ENCODE data around the gene BIRC2. TPM values are rescaled to one million over a fixed set of nuclear protein-coding genes. Genes with fewer than 3 reads are reported as not detected.

Gene BIRC2
- total RNA-seq, 1 experiment from 2014 or later, result 107 TPM

GRCh38 chr11:102414559-102414958, 67.5 kb downstream of the BIRC2 start:
- no peak overlapping the region for H3K4me3 ChIP-seq (ENCODE audit: low read length)
- no peaks in the 10 kb centered on the region for H3K27me3 ChIP-seq (ENCODE audit: low read length)
- H3K79me2 ChIP-seq (ENCODE audit: low read length), result peaks cover 100% of the 10 kb centered on the region
- H3K27ac ChIP-seq (ENCODE audit: low read length), result peak overlapping the region; percentile 17
- H3K9me2 ChIP-seq (replicated peaks; ENCODE audit: insufficient read depth, low read length), result no peaks in the 10 kb centered on the region
- H3K9me3 ChIP-seq (ENCODE audit: low read length), result no peaks in the 10 kb centered on the region
- H3K4me2 ChIP-seq (ENCODE audit: low read depth, low read length, poor library complexity, severe bottlenecking), result no peak overlapping the region
- H3K36me3 ChIP-seq (ENCODE audit: insufficient read depth, low read length), result peaks cover 17% of the 10 kb centered on the region
- H3K4me1 ChIP-seq (ENCODE audit: low read length), result peaks cover 54% of the 10 kb centered on the region
- DNase-seq, result no peak
- no peak overlapping the region for H2AFZ ChIP-seq (ENCODE audit: low read length)
- H4K20me1 ChIP-seq (ENCODE audit: insufficient read depth, low read depth, low read length), result peaks cover 46% of the 10 kb centered on the region
- no peak overlapping the region for H3K9ac ChIP-seq (ENCODE audit: low read length)

- Histone ChIP-seq H3K27me3 (ENCODE audit: low read length) (no peaks in the 10 kb centered on the region), H3K9ac (ENCODE audit: low read length) (no peak overlapping the region), H3K36me3 (ENCODE audit: insufficient read depth, low read length) (peaks cover 10% of the 10 kb centered on the region), H3K4me2 (ENCODE audit: low read depth, low read length, poor library complexity, severe bottlenecking) (no peak overlapping the region), H2AFZ (ENCODE audit: low read length) (no peak overlapping the region), H3K4me1 (ENCODE audit: low read length) (peaks cover 62% of the 10 kb centered on the region), H3K27ac (ENCODE audit: low read length) (no peak overlapping the region), H3K79me2 (ENCODE audit: low read length) (peaks cover 100% of the 10 kb centered on the region), H3K9me2 (replicated peaks; ENCODE audit: insufficient read depth, low read length) (no peaks in the 10 kb centered on the region), H4K20me1 (ENCODE audit: insufficient read depth, low read depth, low read length) (peaks cover 54% of the 10 kb centered on the region), H3K9me3 (ENCODE audit: low read length) (no peaks in the 10 kb centered on the region), H3K4me3 (ENCODE audit: low read length) (no peak overlapping the region)
- no peak for DNase-seq
These were observed 68.4 kb downstream of the BIRC2 start for GRCh38 chr11:102415304-102415916.

DNA sequence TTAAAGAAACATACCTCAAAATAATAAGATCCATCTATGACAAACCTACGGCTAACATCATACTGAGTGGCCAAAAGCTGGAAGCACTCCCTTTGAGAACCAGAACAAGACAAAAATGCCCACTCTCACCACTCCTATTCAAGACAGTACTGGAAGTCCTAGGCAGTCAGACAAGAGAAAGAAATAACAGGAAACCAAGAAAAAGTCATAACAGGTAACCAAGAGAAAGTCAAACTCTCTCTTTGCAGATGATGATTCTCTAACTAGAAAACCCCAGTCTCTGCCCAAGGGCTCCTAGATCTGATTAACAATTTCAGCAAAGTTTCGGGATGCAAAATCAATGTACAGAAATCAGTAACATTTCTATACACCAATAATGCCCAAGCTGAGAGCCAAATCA, 70.0 kb downstream of the BIRC2 start:
- Histone ChIP-seq H4K20me1 (ENCODE audit: insufficient read depth, low read depth, low read length) (peaks cover 67% of the 10 kb centered on the region), H3K4me3 (ENCODE audit: low read length) (0 out of 2 replicates have a peak overlapping the region, but pooled peaks have one; percentile 0), H3K27me3 (ENCODE audit: low read length) (no peaks in the 10 kb centered on the region), H3K27ac (ENCODE audit: low read length) (peak overlapping the region; percentile 41), H3K79me2 (ENCODE audit: low read length) (peaks cover 100% of the 10 kb centered on the region), H2AFZ (ENCODE audit: low read length) (no peak overlapping the region), H3K9me3 (ENCODE audit: low read length) (no peaks in the 10 kb centered on the region), H3K4me1 (ENCODE audit: low read length) (peaks cover 78% of the 10 kb centered on the region), H3K36me3 (ENCODE audit: insufficient read depth, low read length) (peaks cover 8% of the 10 kb centered on the region), H3K4me2 (ENCODE audit: low read depth, low read length, poor library complexity, severe bottlenecking) (peak overlapping the region; percentile 29), H3K9me2 (replicated peaks; ENCODE audit: insufficient read depth, low read length) (no peaks in the 10 kb centered on the region), H3K9ac (ENCODE audit: low read length) (no peak overlapping the region)
- peak; percentile 58 for DNase-seq

DNA sequence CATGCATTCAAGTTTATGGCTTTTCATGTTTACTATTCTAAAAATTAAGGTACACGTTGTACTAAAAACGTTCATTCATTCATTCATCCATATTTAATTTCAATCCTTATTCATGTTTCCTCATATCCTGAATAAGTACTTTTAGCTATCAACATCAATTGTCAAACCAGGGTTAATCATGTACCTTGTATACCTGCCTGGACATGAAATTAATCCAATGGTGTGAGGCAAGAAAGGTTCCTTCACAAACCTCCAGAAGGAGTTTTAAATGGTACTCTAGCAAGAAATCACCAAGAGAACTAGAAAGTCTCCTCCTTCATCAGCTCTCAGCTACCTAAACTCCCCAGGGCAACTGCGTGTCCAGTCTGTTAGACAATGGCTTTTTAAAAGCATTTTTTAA, 72.2 kb downstream of the BIRC2 start:
- no peak overlapping the region for H3K9ac ChIP-seq (ENCODE audit: low read length)
- H3K27me3 ChIP-seq (ENCODE audit: low read length), result no peaks in the 10 kb centered on the region
- H3K9me3 ChIP-seq (ENCODE audit: low read length), result no peaks in the 10 kb centered on the region
- H3K4me1 ChIP-seq (ENCODE audit: low read length), result peaks cover 87% of the 10 kb centered on the region
- no peak overlapping the region for H3K4me2 ChIP-seq (ENCODE audit: low read depth, low read length, poor library complexity, severe bottlenecking)
- H2AFZ ChIP-seq (ENCODE audit: low read length), result no peak overlapping the region
- H3K27ac ChIP-seq (ENCODE audit: low read length), result peak overlapping the region; percentile 55; the same call in 1 of the 2 replicates
- peaks cover 100% of the 10 kb centered on the region for H3K79me2 ChIP-seq (ENCODE audit: low read length)
- H4K20me1 ChIP-seq (ENCODE audit: insufficient read depth, low read depth, low read length), result peaks cover 70% of the 10 kb centered on the region
- H3K36me3 ChIP-seq (ENCODE audit: insufficient read depth, low read length), result peaks cover 8% of the 10 kb centered on the region
- H3K9me2 ChIP-seq (replicated peaks; ENCODE audit: insufficient read depth, low read length), result no peaks in the 10 kb centered on the region
- H3K4me3 ChIP-seq (ENCODE audit: low read length), result no peak overlapping the region
- no peak for DNase-seq

DNA sequence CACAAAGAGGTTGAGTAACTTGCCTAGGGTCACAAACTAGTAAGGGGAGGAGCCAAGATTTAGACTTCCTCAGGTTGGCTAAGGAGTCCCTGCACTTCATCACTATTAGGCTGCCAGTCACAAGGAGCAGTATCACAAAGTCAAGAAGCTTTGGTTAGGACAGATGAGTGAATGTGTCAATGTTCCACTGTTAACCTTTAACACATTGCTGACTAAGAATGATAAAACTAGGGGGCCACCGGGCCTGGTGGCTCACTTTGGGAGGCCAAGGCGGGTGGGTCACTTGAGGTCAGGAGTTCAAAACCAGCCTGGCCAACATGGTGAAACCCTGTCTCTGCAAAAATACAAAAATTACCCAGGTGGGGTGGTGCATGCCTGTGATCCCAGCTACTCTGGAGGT, 73.5 kb downstream of the BIRC2 start:
- H3K4me2 ChIP-seq (ENCODE audit: low read depth, low read length, poor library complexity, severe bottlenecking), result peak overlapping the region; percentile 2

GRCh38 chr11:102421261-102421660, 74.2 kb downstream of the BIRC2 start:
- Histone ChIP-seq H3K27ac (ENCODE audit: low read length) (peak overlapping the region; percentile 55), H3K79me2 (ENCODE audit: low read length) (peaks cover 100% of the 10 kb centered on the region), H3K36me3 (ENCODE audit: insufficient read depth, low read length) (peaks cover 8% of the 10 kb centered on the region), H2AFZ (ENCODE audit: low read length) (no peak overlapping the region), H4K20me1 (ENCODE audit: insufficient read depth, low read depth, low read length) (peaks cover 75% of the 10 kb centered on the region), H3K4me2 (ENCODE audit: low read depth, low read length, poor library complexity, severe bottlenecking) (peak overlapping the region; percentile 40), H3K4me1 (ENCODE audit: low read length) (peaks cover 90% of the 10 kb centered on the region), H3K9me2 (replicated peaks; ENCODE audit: insufficient read depth, low read length) (no peaks in the 10 kb centered on the region), H3K4me3 (ENCODE audit: low read length) (no peak overlapping the region), H3K9ac (ENCODE audit: low read length) (no peak overlapping the region), H3K27me3 (ENCODE audit: low read length) (no peaks in the 10 kb centered on the region), H3K9me3 (ENCODE audit: low read length) (no peaks in the 10 kb centered on the region)
- no peak for DNase-seq

More for the DNA sequence above, 73.5 kb downstream of the BIRC2 start:
- Histone ChIP-seq H2AFZ (ENCODE audit: low read length) (no peak overlapping the region), H3K9me2 (replicated peaks; ENCODE audit: insufficient read depth, low read length) (no peaks in the 10 kb centered on the region), H3K4me1 (ENCODE audit: low read length) (peaks cover 87% of the 10 kb centered on the region), H3K4me3 (ENCODE audit: low read length) (no peak overlapping the region), H3K9me3 (ENCODE audit: low read length) (no peaks in the 10 kb centered on the region), H3K9ac (ENCODE audit: low read length) (no peak overlapping the region), H3K27ac (ENCODE audit: low read length) (peak overlapping the region; percentile 55), H4K20me1 (ENCODE audit: insufficient read depth, low read depth, low read length) (peaks cover 75% of the 10 kb centered on the region), H3K79me2 (ENCODE audit: low read length) (peaks cover 100% of the 10 kb centered on the region), H3K27me3 (ENCODE audit: low read length) (no peaks in the 10 kb centered on the region), H3K36me3 (ENCODE audit: insufficient read depth, low read length) (peaks cover 8% of the 10 kb centered on the region)
- no peak for DNase-seq

- Histone ChIP-seq H3K36me3 (ENCODE audit: insufficient read depth, low read length) (peaks cover 8% of the 10 kb centered on the region), H3K9ac (ENCODE audit: low read length) (peak overlapping the region; percentile 14), H3K9me2 (replicated peaks; ENCODE audit: insufficient read depth, low read length) (no peaks in the 10 kb centered on the region), H3K4me1 (ENCODE audit: low read length) (peaks cover 90% of the 10 kb centered on the region), H2AFZ (ENCODE audit: low read length) (no peak overlapping the region), H3K27me3 (ENCODE audit: low read length) (no peaks in the 10 kb centered on the region), H3K4me3 (ENCODE audit: low read length) (no peak overlapping the region), H4K20me1 (ENCODE audit: insufficient read depth, low read depth, low read length) (peaks cover 60% of the 10 kb centered on the region), H3K4me2 (ENCODE audit: low read depth, low read length, poor library complexity, severe bottlenecking) (peak overlapping the region; percentile 40), H3K79me2 (ENCODE audit: low read length) (peaks cover 100% of the 10 kb centered on the region), H3K27ac (ENCODE audit: low read length) (peak overlapping the region; percentile 55), H3K9me3 (ENCODE audit: low read length) (no peaks in the 10 kb centered on the region)
- DNase-seq, result peak; percentile 61
These were observed 76.1 kb downstream of the BIRC2 start for GRCh38 chr11:102422817-102423712.

DNA sequence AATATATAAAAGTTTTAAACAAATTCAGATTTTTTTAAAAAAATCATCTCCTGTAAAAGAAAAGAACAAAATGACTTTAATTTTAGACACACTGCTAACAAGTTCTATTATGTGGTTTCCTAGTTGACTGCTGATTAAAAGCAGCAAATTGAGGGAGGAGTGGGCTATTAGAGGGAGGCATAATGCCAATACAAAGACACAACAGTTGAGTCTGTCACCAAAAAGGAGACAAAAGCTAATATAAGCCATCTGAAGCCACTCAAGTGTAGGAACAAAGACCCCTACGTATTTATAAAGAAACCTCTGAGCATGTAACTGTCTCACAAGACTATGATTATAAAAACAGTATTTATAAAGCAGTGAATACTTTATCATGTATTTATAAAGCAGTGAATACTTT, 76.9 kb downstream of the BIRC2 start:
- Histone ChIP-seq H3K36me3 (ENCODE audit: insufficient read depth, low read length) (peaks cover 8% of the 10 kb centered on the region), H3K27me3 (ENCODE audit: low read length) (no peaks in the 10 kb centered on the region), H2AFZ (ENCODE audit: low read length) (no peak overlapping the region), H3K9me3 (ENCODE audit: low read length) (no peaks in the 10 kb centered on the region), H3K79me2 (ENCODE audit: low read length) (peaks cover 100% of the 10 kb centered on the region), H3K9ac (ENCODE audit: low read length) (no peak overlapping the region), H3K4me1 (ENCODE audit: low read length) (peaks cover 96% of the 10 kb centered on the region), H3K4me2 (ENCODE audit: low read depth, low read length, poor library complexity, severe bottlenecking) (peak overlapping the region; percentile 40), H4K20me1 (ENCODE audit: insufficient read depth, low read depth, low read length) (peaks cover 57% of the 10 kb centered on the region), H3K27ac (ENCODE audit: low read length) (peak overlapping the region; percentile 55), H3K9me2 (replicated peaks; ENCODE audit: insufficient read depth, low read length) (no peaks in the 10 kb centered on the region), H3K4me3 (ENCODE audit: low read length) (no peak overlapping the region)
- no peak for DNase-seq

All from Karpas-422 (cell line).